ENCODE results near the gene KXD1.
A peak's percentile ranks its signal among the peaks of the same experiment; 100 is the strongest.
"Not testable (repeated sequence)": the region's sequence is repeated elsewhere in the genome, so short reads cannot be mapped to it uniquely, and the experiment has no call there.

Gene KXD1

GRCh38 chr19:18594824-18595373 is 37.2 kb downstream of the KXD1 start:
- TF ChIP-seq CTCF (IDR thresholded peaks at IDR 0.05; ENCODE audit: control insufficient read depth, insufficient read depth, low read depth, low read length, missing control alignments): no peak
- no peak for DNase-seq (ENCODE audit: low read depth)
- peak overlapping the region; percentile 50 for H3K4me3 ChIP-seq (ENCODE audit: control insufficient read depth, low read depth, low read length)

- TF ChIP-seq CTCF (IDR thresholded peaks at IDR 0.05; ENCODE audit: control insufficient read depth, insufficient read depth, low read depth, low read length, missing control alignments): no peak
- no peak for DNase-seq (ENCODE audit: low read depth)
- no peak overlapping the region for H3K4me3 ChIP-seq (ENCODE audit: control insufficient read depth, low read depth, low read length)
Observed at GRCh38 chr19:18595475-18595874, 37.8 kb downstream of the KXD1 start.

- TF ChIP-seq CTCF (IDR thresholded peaks at IDR 0.05; ENCODE audit: control insufficient read depth, insufficient read depth, low read depth, low read length, missing control alignments): no peak
- no peak overlapping the region for H3K4me3 ChIP-seq (ENCODE audit: control insufficient read depth, low read depth, low read length)
- no peak for DNase-seq (ENCODE audit: low read depth)
Observed at GRCh38 chr19:18596752-18597157, 39.1 kb downstream of the KXD1 start.

- no peak overlapping the region for H3K4me3 ChIP-seq (ENCODE audit: control insufficient read depth, low read depth, low read length)
- no peak for DNase-seq (ENCODE audit: low read depth)
Observed at GRCh38 chr19:18597809-18598660, 40.4 kb downstream of the KXD1 start.

GRCh38 chr19:18599485-18599884 is 41.8 kb downstream of the KXD1 start:
- DNase-seq (ENCODE audit: low read depth): no peak
- H3K4me3 ChIP-seq (ENCODE audit: control insufficient read depth, low read depth, low read length): no peak overlapping the region
- TF ChIP-seq CTCF (IDR thresholded peaks at IDR 0.05; ENCODE audit: control insufficient read depth, insufficient read depth, low read depth, low read length, missing control alignments): no peak

More at GRCh38 chr19:18597809-18598660, 40.4 kb downstream of the KXD1 start:
- no peak for TF ChIP-seq CTCF (IDR thresholded peaks at IDR 0.05; ENCODE audit: control insufficient read depth, insufficient read depth, low read depth, low read length, missing control alignments)

GRCh38 chr19:18600692-18601397 is 43.2 kb downstream of the KXD1 start:
- not testable (repeated sequence) for H3K4me3 ChIP-seq (ENCODE audit: control insufficient read depth, low read depth, low read length)

GRCh38 chr19:18601875-18602274 is 44.2 kb downstream of the KXD1 start:
- DNase-seq (ENCODE audit: low read depth): no peak
- TF ChIP-seq CTCF (IDR thresholded peaks at IDR 0.05; ENCODE audit: control insufficient read depth, insufficient read depth, low read depth, low read length, missing control alignments): no peak
- no peak overlapping the region for H3K4me3 ChIP-seq (ENCODE audit: control insufficient read depth, low read depth, low read length)

More at GRCh38 chr19:18600692-18601397, 43.2 kb downstream of the KXD1 start:
- not testable (repeated sequence) for DNase-seq (ENCODE audit: low read depth)

Data from AG09309 (cell line).